Prostate gland (tissue), 2 donors: ENCODE data around the gene CAMK2B. TPM values are rescaled to one million over a fixed set of nuclear protein-coding genes. Genes with fewer than 3 reads are reported as not detected.
"Not testable (repeated sequence)": the region's sequence is repeated elsewhere in the genome, so short reads cannot be mapped to it uniquely, and the experiment has no call there.

Experiments
- DNase-seq: peaks from one replicate; pipeline ENCODE4 v3.0.0-alpha.2; 2019; ENCODE audit warnings: low spot score
- H3K27ac ChIP-seq, 2 donors: fragments of 200-600 bp; sonication (generic); 2 replicates each; pipeline ENCODE4 v1.5.1; 2017 to 2019
- H3K27me3 ChIP-seq: fragments of 200-600 bp; sonication (generic); replicated peaks from 2 replicates; pipeline ENCODE4 v1.5.1; 2019; ENCODE audit not compliant: insufficient read depth
- H3K36me3 ChIP-seq, 2 donors: fragments of 200-600 bp; sonication (generic); 1 replicate in 1 of 2; 2 replicates in 1 of 2; pipeline versions ENCODE4 v1.5.1 to v1.8.1; 2017 to 2019
- H3K4me1 ChIP-seq: fragments of 200-600 bp; sonication (generic); replicated peaks from 2 replicates; pipeline ENCODE4 v1.5.1; 2019
- H3K4me3 ChIP-seq, 2 donors: fragments of 200-600 bp; sonication (generic); 2 replicates each; pipeline ENCODE4 v1.5.1; 2017 to 2019
- H3K9me3 ChIP-seq: fragments of 200-600 bp; sonication (generic); 2 replicates; pipeline ENCODE4 v1.5.1; 2017
- POLR2A ChIP-seq: fragments of 450-650 bp; IDR thresholded peaks from one replicate; pipeline ENCODE4 v1.6.1; 2016; ENCODE audit warnings: antibody characterized with exemption, mild to moderate bottlenecking
- POLR2AphosphoS5 ChIP-seq: sonication (generic); formaldehyde crosslinking; IDR thresholded peaks from one replicate; pipeline ENCODE4 v1.6.1; 2017; ENCODE audit warnings: antibody characterized with exemption
- WGBS: methylation state at CpG from one replicate; pipeline ENCODE4 v1.1.5; 2018; 5-methylcytosine and 5-hydroxymethylcytosine counted together
- intact Hi-C: fragments of 100-400 bp; cut with DNase I; formaldehyde crosslinking; loops from one replicate; pipeline ENCODE4 v1.14.2; 2022
- total RNA-seq, 2 donors: library from RNA; depleted of rRNA; stranded (reverse); fragments of >200 nt; gene quantifications; one replicate each; pipeline ENCODE4 v1.1.0, GENCODE V29; 2016
- TF ChIP-seq, protein P1 (sequence below), 4 experiments: fragments of 200-600 bp in 2 of 4; fragments of 450-650 bp in 2 of 4; sonication (generic) in 2 of 4; IDR thresholded peaks; 1 replicate in 3 of 4; 2 replicates in 1 of 4; pipeline ENCODE4 v1.5.1; 2016 to 2019; ENCODE audit warnings: antibody characterized with exemption in 4 of 4, mild to moderate bottlenecking in 2 of 4, moderate library complexity in 2 of 4

CAMK2B gene
- total RNA-seq, 2 donors from 2014 or later: 5.7 to 16.9 TPM

DNA sequence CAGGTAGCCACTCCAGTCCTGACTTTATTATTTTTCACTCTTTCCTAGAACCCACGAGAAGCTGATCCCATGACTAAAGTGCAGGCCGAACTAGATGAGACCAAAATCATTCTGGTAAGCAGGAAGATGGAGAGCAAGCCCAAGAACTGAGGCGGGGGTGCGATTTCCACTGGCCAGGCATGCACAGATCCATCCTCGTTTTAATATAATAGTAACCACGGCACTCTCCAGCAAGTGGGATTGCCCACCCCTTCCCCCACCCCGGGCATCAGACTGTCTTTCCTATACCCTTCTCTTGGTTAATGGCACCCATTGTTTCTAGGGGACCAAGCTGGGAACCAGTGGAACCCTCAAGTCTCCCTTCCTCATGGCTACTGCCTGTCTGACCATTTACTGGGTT lies 117.3 kb downstream of the CAMK2B start:
- no peaks in the 10 kb centered on the region for H3K27me3 ChIP-seq
- intact Hi-C loops: no loop called here
- no peak for TF ChIP-seq POLR2A
- TF ChIP-seq, protein P1, sequence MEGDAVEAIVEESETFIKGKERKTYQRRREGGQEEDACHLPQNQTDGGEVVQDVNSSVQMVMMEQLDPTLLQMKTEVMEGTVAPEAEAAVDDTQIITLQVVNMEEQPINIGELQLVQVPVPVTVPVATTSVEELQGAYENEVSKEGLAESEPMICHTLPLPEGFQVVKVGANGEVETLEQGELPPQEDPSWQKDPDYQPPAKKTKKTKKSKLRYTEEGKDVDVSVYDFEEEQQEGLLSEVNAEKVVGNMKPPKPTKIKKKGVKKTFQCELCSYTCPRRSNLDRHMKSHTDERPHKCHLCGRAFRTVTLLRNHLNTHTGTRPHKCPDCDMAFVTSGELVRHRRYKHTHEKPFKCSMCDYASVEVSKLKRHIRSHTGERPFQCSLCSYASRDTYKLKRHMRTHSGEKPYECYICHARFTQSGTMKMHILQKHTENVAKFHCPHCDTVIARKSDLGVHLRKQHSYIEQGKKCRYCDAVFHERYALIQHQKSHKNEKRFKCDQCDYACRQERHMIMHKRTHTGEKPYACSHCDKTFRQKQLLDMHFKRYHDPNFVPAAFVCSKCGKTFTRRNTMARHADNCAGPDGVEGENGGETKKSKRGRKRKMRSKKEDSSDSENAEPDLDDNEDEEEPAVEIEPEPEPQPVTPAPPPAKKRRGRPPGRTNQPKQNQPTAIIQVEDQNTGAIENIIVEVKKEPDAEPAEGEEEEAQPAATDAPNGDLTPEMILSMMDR (IDR thresholded peaks at IDR 0.05): no peak
- TF ChIP-seq POLR2AphosphoS5: no peak
- no peak overlapping the region for H3K27ac ChIP-seq
- H3K4me1 ChIP-seq: no peaks in the 10 kb centered on the region
- DNase-seq: no peak
- no peak overlapping the region for H3K4me3 ChIP-seq
- WGBS: 93% methylated on average over 7 of the region's 7 CpGs
- H3K36me3 ChIP-seq: peaks cover 4 to 8% of the 10 kb centered on the region in 2 donors
- H3K9me3 ChIP-seq: no peaks in the 10 kb centered on the region

DNA sequence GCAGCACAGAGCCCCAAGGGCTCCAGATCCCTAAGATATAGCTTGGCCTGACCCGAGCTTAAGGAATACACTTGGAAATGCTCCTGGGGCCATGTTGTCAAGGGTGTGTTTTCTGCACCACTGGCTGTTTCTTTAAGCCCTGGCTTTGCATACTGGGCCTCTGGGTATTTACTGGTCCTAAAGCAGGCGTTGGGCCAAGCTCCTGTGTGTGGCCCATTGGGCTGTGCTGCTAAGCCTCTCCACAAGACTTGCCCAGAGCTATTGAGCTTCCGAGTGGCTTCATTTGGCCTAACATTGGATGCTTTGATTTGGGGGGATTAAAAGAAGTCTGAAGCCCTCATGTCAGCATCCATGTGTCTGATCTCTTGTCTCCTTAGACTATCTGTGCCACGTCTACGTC lies 119.4 kb downstream of the CAMK2B start:
- DNase-seq: no peak
- Histone ChIP-seq H3K4me3 (no peak overlapping the region), H3K4me1 (no peaks in the 10 kb centered on the region), H3K27ac (no peak overlapping the region), H3K36me3 (peaks cover 4 to 8% of the 10 kb centered on the region in 2 donors), H3K9me3 (no peaks in the 10 kb centered on the region), H3K27me3 (no peaks in the 10 kb centered on the region)
- intact Hi-C loops: no loop called here
- 88% methylated on average over 5 of the region's 5 CpGs for WGBS
- TF ChIP-seq POLR2AphosphoS5 (no peak), POLR2A (no peak)
- TF ChIP-seq, protein P1 (IDR thresholded peaks at IDR 0.05): no peak

DNA sequence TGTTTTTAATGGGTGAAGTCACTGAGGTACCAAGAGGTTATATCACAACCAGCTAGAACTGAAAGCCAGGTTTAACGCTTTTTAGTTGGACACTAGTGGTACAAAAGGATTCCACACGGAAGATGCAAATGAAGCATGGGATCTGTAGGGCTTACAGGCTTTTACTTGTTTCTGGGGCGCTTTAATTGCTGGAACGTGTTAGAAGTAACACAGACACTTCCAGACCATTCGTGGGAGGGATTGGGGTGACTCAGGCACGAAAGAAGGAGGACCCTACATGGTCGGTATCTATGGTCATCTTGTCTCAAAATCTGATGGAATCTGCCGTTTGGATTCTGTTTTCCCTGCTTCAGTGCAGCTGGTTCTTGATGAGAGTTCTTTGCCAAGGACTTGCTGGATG lies 123.6 kb downstream of the CAMK2B start:
- Histone ChIP-seq H3K4me1 (no peaks in the 10 kb centered on the region), H3K27me3 (no peaks in the 10 kb centered on the region), H3K9me3 (no peaks in the 10 kb centered on the region), H3K4me3 (peak overlapping the region; percentile 83 to 97), H3K27ac (no peak overlapping the region), H3K36me3 (no peaks in the 10 kb centered on the region)
- WGBS: 22% methylated on average over 8 of the region's 8 CpGs
- intact Hi-C loops: no loop called here
- no peak for TF ChIP-seq POLR2A
- no peak for TF ChIP-seq POLR2AphosphoS5
- TF ChIP-seq, protein P1 (IDR thresholded peaks at IDR 0.05): no peak
- no peak for DNase-seq

DNA sequence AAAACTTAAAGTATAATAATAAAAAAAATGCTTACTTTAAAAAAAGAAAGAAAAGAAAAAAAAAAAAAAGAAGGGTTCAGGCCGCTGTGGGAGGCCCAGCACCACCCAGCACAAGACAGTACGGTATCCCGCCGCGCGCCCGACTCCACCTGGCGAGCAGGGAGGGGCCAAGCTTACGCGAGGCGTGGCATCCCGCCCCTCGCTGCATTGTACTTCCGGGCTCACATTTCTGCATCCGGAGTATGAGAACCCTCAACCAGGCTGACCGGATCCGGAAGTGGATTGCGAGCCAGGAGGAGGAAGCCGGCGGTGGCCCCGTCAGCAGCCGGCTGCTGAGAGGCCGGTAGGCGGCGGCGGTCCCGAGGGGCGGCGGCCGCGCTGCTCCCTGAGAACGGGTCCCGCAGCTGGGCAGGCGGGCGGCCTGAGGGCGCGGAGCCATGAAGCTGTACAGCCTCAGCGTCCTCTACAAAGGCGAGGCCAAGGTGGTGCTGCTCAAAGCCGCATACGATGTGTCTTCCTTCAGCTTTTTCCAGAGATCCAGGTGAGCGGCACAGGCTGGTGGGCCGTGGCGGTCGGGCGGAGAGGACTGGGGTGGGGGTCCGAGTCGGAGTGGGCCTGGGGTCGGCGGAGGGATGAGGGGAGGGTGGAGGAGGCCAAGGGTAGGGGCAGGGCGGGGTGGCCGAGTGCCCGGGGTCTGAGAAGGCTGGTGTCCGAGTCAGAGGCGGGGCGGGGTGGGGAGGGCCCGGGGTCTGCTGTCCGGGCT lies 124.5 kb downstream of the CAMK2B start, which contains the start of gene YKT6:
YKT6 (plus strand) TSS at position 280 of the 763 bp plus-strand sequence; CDS start at position 438, 158 bp downstream.
- Histone ChIP-seq H3K27me3 (no peaks in the 10 kb centered on the region), H3K36me3 (no peaks in the 10 kb centered on the region), H3K4me3 (peak within 1 kb of the TSS; percentile 83 to 97), H3K27ac (peak within 1 kb of the TSS; percentile 45 to 57), H3K4me1 (no peaks in the 10 kb centered on the region), H3K9me3 (no peaks in the 10 kb centered on the region)
- WGBS: under 1% methylated on average over 55 of the region's 58 CpGs
- intact Hi-C loops: no loop called here
- peak; percentile 96 for DNase-seq
- TF ChIP-seq POLR2A (peak; percentile 48), POLR2AphosphoS5 (peak; percentile 98)
- TF ChIP-seq, protein P1 (IDR thresholded peaks at IDR 0.05): peak in 3 of 4 experiments; percentile 50 to 86 (median 80)

DNA sequence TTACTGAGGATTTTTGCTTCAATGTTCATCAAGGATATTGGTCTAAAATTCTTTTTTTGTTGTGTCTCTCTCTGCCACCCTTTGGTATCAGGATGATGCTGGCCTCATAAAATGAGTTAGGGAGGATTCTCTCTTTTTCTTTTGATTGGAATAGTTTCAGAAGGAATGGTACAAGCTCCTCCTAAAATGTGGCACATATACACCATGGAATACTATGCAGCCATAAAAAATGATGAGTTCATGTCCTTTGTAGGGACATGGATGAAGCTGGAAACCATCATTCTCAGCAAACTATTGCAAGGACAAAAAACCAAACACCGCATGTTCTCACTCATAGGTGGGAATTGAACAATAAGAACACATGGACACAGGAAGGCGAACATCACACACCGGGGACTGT lies 125.2 kb downstream of the CAMK2B start:
- H3K4me3 ChIP-seq, intact Hi-C loops, H3K36me3 ChIP-seq, H3K27me3 ChIP-seq, H3K27ac ChIP-seq, H3K4me1 ChIP-seq, H3K9me3 ChIP-seq, DNase-seq: not testable (repeated sequence)
- WGBS: 90% methylated on average over 3 of the region's 3 CpGs
